CD4-positive, alpha-beta T cell (primary cell): ENCODE results near the gene IBA57. TPM values are rescaled to one million over a fixed set of nuclear protein-coding genes. Genes with fewer than 3 reads are reported as not detected.

Experiments used
- ATAC-seq: fragments of 200-7000 bp; cut with Tn5 transposase; one replicate; pipeline ENCODE4 v1.10.0; 2022; ENCODE audit warnings: mild to moderate bottlenecking; ENCODE audit not compliant: poor library complexity
- CTCF ChIA-PET: fragments of 350-600 bp; sonication (Branson Sonifier 250); formaldehyde crosslinking; loops from one replicate; lab custom pipeline; 2021; ENCODE audit warnings: antibody characterized with exemption, inconsistent platforms; lab: Charles Lee
- POLR2A ChIA-PET: fragments of 350-600 bp; sonication (Branson Sonifier 250); formaldehyde crosslinking; loops from one replicate; lab custom pipeline; 2021; ENCODE audit warnings: antibody characterized with exemption, inconsistent platforms; lab: Charles Lee
- DNase-seq, 14 experiments: peaks; one replicate each; pipeline ENCODE4 v3.0.0-alpha.2; 2013 to 2020; ENCODE audit warnings: mixed read lengths in 2 of 14
- H3K27ac ChIP-seq, 2 donors: one replicate each; pipeline versions ENCODE4 v1.5.1 to v1.7.0; 2013; ENCODE audit warnings: low read length in 2 of 2, low read depth in 1 of 2, mild to moderate bottlenecking in 1 of 2
- H3K27me3 ChIP-seq, 2 experiments: 1 replicate in 1 of 2; 2 replicates in 1 of 2; pipeline versions ENCODE4 v1.6.1 to v1.7.0; 2013; ENCODE audit warnings: low read length in 2 of 2, control low read depth in 1 of 2, mild to moderate bottlenecking in 1 of 2, moderate library complexity in 1 of 2; ENCODE audit not compliant: insufficient read depth in 2 of 2, control insufficient read depth in 1 of 2
- H3K36me3 ChIP-seq: one replicate; pipeline ENCODE4 v1.6.1; 2013; ENCODE audit warnings: low read length, control low read depth; ENCODE audit not compliant: insufficient read depth
- H3K4me1 ChIP-seq: one replicate; pipeline ENCODE4 v1.6.1; 2013; ENCODE audit warnings: low read length, control low read depth; ENCODE audit not compliant: insufficient read depth
- H3K4me3 ChIP-seq: one replicate; pipeline ENCODE4 v1.5.1; 2013; ENCODE audit warnings: mild to moderate bottlenecking, low read length, moderate library complexity
- H3K9me3 ChIP-seq, 2 experiments: 1 replicate in 1 of 2; 2 replicates in 1 of 2; pipeline versions ENCODE4 v1.6.1 to v1.7.0; 2013; ENCODE audit warnings: low read length in 2 of 2, mild to moderate bottlenecking in 2 of 2, control low read depth in 1 of 2, moderate library complexity in 1 of 2; ENCODE audit not compliant: control insufficient read depth in 1 of 2, insufficient read depth in 1 of 2
- H3K27ac Mint-ChIP-seq: one replicate; pipeline ENCODE4 v1.8.0; 2020; ENCODE audit warnings: mixed read lengths
- H3K27me3 Mint-ChIP-seq: one replicate; pipeline ENCODE4 v1.8.0; 2021; ENCODE audit warnings: mixed read lengths
- H3K36me3 Mint-ChIP-seq: one replicate; pipeline ENCODE4 v1.8.0; 2021; ENCODE audit warnings: low read depth, mixed read lengths
- H3K4me1 Mint-ChIP-seq: one replicate; pipeline ENCODE4 v1.8.0; 2021; ENCODE audit warnings: low read depth, mixed read lengths
- H3K4me3 Mint-ChIP-seq: one replicate; pipeline ENCODE4 v1.8.0; 2020; ENCODE audit warnings: mild to moderate bottlenecking, mixed read lengths
- H3K9me3 Mint-ChIP-seq: one replicate; pipeline ENCODE4 v1.8.0; 2020; ENCODE audit warnings: mixed read lengths
- intact Hi-C, 2 experiments: fragments of 100-400 bp; cut with DNase I in 1 of 2; cut with micrococcal nuclease in 1 of 2; formaldehyde crosslinking; loops; one replicate each; pipeline versions ENCODE4 v1.15.1 to v1.9.0; 2023 to 2025; cut with DNase I, micrococcal nuclease
- total RNA-seq, 174 experiments: library from RNA in 2 of 174; stranded (reverse) in 2 of 174; gene quantifications; one replicate each; pipeline ENCODE4 v1.2.3 and lab custom pipeline; 2021 to 2026
- TF ChIP-seq, protein P1 (sequence below): fragments of 200-600 bp; IDR thresholded peaks from one replicate; pipeline ENCODE4 v1.8.0; 2022; ENCODE audit warnings: antibody characterized with exemption, mild to moderate bottlenecking

The IBA57 gene
- total RNA-seq, 2 experiments from 2014 or later: 19.7 to 19.9 TPM

DNA sequence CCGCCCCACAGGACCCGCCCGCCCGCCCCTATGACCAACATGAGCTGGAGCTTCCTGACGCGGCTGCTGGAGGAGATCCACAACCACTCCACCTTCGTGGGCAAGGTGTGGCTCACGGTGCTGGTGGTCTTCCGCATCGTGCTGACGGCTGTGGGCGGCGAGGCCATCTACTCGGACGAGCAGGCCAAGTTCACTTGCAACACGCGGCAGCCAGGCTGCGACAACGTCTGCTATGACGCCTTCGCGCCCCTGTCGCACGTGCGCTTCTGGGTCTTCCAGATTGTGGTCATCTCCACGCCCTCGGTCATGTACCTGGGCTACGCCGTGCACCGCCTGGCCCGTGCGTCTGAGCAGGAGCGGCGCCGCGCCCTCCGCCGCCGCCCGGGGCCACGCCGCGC lies 7.9 kb upstream of the IBA57 start:
- Histone ChIP-seq H3K27me3 (no peaks in the 10 kb centered on the region), H3K9me3 (no peaks in the 10 kb centered on the region), H3K4me3 (no peak overlapping the region), H3K36me3 (no peaks in the 10 kb centered on the region), H3K27ac (no peak overlapping the region), H3K4me1 (peaks cover 31% of the 10 kb centered on the region)
- H3K27me3 Mint-ChIP-seq: no peaks in the 10 kb centered on the region
- no peak overlapping the region for H3K4me3 Mint-ChIP-seq
- intact Hi-C loops: no loop called here
- DNase-seq (no peak), ATAC-seq (no peak)
- no peaks in the 10 kb centered on the region for H3K9me3 Mint-ChIP-seq
- CTCF ChIA-PET: no interaction called here
- TF ChIP-seq, protein P1, sequence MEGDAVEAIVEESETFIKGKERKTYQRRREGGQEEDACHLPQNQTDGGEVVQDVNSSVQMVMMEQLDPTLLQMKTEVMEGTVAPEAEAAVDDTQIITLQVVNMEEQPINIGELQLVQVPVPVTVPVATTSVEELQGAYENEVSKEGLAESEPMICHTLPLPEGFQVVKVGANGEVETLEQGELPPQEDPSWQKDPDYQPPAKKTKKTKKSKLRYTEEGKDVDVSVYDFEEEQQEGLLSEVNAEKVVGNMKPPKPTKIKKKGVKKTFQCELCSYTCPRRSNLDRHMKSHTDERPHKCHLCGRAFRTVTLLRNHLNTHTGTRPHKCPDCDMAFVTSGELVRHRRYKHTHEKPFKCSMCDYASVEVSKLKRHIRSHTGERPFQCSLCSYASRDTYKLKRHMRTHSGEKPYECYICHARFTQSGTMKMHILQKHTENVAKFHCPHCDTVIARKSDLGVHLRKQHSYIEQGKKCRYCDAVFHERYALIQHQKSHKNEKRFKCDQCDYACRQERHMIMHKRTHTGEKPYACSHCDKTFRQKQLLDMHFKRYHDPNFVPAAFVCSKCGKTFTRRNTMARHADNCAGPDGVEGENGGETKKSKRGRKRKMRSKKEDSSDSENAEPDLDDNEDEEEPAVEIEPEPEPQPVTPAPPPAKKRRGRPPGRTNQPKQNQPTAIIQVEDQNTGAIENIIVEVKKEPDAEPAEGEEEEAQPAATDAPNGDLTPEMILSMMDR: no peak
- H3K27ac Mint-ChIP-seq: no peak overlapping the region
- peaks cover 25% of the 10 kb centered on the region for H3K4me1 Mint-ChIP-seq
- no peaks in the 10 kb centered on the region for H3K36me3 Mint-ChIP-seq
- POLR2A ChIA-PET: interaction anchor here (1.1 to 2.4 kb wide), 3 partner anchors 8 to 18 kb away, joined by 3 to 10 read pairs (median 8); partner anchors contain the start of genes GUK1 and IBA57

DNA sequence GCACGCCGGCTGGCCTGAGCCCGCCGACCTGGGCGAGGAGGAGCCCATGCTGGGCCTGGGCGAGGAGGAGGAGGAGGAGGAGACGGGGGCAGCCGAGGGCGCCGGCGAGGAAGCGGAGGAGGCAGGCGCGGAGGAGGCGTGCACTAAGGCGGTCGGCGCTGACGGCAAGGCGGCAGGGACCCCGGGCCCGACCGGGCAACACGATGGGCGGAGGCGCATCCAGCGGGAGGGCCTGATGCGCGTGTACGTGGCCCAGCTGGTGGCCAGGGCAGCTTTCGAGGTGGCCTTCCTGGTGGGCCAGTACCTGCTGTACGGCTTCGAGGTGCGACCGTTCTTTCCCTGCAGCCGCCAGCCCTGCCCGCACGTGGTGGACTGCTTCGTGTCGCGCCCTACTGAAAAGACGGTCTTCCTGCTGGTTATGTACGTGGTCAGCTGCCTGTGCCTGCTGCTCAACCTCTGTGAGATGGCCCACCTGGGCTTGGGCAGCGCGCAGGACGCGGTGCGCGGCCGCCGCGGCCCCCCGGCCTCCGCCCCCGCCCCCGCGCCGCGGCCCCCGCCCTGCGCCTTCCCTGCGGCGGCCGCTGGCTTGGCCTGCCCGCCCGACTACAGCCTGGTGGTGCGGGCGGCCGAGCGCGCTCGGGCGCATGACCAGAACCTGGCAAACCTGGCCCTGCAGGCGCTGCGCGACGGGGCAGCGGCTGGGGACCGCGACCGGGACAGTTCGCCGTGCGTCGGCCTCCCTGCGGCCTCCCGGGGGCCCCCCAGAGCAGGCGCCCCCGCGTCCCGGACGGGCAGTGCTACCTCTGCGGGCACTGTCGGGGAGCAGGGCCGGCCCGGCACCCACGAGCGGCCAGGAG lies 7.2 kb upstream of the IBA57 start:
- Mint-ChIP-seq H3K4me1 (peaks cover 26% of the 10 kb centered on the region), H3K27me3 (no peaks in the 10 kb centered on the region), H3K27ac (no peak overlapping the region), H3K9me3 (no peaks in the 10 kb centered on the region), H3K4me3 (no peak overlapping the region), H3K36me3 (no peaks in the 10 kb centered on the region)
- Histone ChIP-seq H3K4me3 (no peak overlapping the region), H3K36me3 (no peaks in the 10 kb centered on the region), H3K4me1 (peaks cover 37% of the 10 kb centered on the region), H3K27ac (no peak overlapping the region), H3K9me3 (no peaks in the 10 kb centered on the region), H3K27me3 (no peaks in the 10 kb centered on the region)
- POLR2A ChIA-PET: interaction anchor here (1.1 to 2.4 kb wide), 2 partner anchors 14 to 18 kb away, joined by 3 to 10 read pairs; partner anchors contain the start of gene GUK1
- no peak for DNase-seq
- ATAC-seq: no peak
- TF ChIP-seq, protein P1: no peak
- CTCF ChIA-PET: no interaction called here
- intact Hi-C loops: no loop called here

DNA sequence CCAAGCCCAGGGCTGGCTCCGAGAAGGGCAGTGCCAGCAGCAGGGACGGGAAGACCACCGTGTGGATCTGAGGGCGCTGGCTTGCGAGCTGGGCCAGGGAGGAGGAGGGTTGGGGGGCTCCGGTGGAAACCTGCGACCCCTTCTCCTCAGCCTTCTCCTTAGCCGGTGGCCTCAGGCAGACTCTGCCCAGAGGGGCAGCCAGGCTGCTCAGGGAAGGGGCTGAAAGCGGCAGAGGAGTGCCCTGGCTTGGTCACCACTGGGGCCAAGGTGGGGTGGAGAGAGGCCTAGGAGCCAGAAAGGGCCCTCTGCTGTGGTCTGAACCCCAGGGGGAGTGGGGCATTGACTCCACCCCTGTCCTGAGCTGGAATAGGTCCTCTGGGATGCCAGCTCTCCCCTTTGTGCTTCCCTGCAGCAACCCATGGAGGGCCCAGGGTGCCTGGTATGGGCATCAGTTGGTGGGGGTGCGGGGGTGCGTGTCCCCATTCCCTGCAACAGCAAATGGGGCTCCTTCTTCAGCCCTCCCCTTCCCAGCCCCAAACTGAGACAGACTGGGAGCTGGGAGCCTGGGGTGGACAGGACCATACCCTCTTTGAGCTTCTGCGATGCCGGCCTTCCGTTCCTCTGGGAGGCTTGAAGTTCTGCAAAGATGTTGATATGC lies 6.5 kb upstream of the IBA57 start:
- H3K4me1 Mint-ChIP-seq: peaks cover 31% of the 10 kb centered on the region

More for the DNA sequence above, 6.5 kb upstream of the IBA57 start:
- ATAC-seq (no peak), DNase-seq (no peak)
- H3K4me1 ChIP-seq: peaks cover 38% of the 10 kb centered on the region
- Mint-ChIP-seq H3K27ac (peak overlapping the region; percentile 27), H3K27me3 (no peaks in the 10 kb centered on the region), H3K36me3 (no peaks in the 10 kb centered on the region), H3K9me3 (no peaks in the 10 kb centered on the region), H3K4me3 (no peak overlapping the region)
- H3K4me3 ChIP-seq: no peak overlapping the region
- H3K27ac ChIP-seq: no peak overlapping the region
- intact Hi-C loops: no loop called here
- H3K36me3 ChIP-seq: no peaks in the 10 kb centered on the region
- ChIA-PET POLR2A (no interaction called here), CTCF (no interaction called here)
- TF ChIP-seq, protein P1: no peak
- no peaks in the 10 kb centered on the region for H3K9me3 ChIP-seq
- H3K27me3 ChIP-seq: no peaks in the 10 kb centered on the region
